GM12878 (cell line): Measurements from ENCODE around the gene SIM2.
"Not testable (repeated sequence)": the region's sequence is repeated elsewhere in the genome, so short reads cannot be mapped to it uniquely, and the experiment has no call there.

ENCODE experiments used
- NRF1 ChIP-seq: conservative IDR thresholded peaks from 2 replicates; pipeline ENCODE4 v1.6.1; 2011; ENCODE audit warnings: mild to moderate bottlenecking, low read depth, low read length, improper control_type of control experiment
- POLR2AphosphoS2 ChIP-seq: IDR thresholded peaks from 2 replicates; pipeline ENCODE4 v1.6.1; 2011; ENCODE audit warnings: low read depth, mild to moderate bottlenecking, low read length, improper control_type of control experiment, moderate library complexity
- TF ChIP-seq, protein P1 (sequence below): IDR thresholded peaks from 2 replicates; pipeline ENCODE4 v1.6.1; 2012; ENCODE audit warnings: mild to moderate bottlenecking, low read depth, low read length

DNA sequence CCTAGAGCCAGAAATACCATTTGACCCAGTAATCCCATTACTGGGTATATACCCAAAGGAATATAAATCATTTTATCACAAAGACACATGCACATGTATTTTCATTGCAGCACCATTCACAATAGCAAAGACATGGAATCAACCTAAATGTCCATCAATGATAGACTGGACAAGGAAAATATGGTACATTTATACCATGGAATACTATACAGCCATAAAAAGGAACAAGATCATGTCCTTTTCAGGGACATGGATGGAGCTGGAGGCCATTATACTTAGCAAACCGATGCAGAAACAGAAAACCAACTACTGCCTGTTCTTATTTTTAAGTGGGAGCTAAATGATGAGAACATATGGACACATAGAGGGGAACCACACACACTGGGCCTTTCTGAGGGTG lies 41.6 kb upstream of the SIM2 start:
- not testable (repeated sequence) for TF ChIP-seq POLR2AphosphoS2, NRF1
- TF ChIP-seq, protein P1, sequence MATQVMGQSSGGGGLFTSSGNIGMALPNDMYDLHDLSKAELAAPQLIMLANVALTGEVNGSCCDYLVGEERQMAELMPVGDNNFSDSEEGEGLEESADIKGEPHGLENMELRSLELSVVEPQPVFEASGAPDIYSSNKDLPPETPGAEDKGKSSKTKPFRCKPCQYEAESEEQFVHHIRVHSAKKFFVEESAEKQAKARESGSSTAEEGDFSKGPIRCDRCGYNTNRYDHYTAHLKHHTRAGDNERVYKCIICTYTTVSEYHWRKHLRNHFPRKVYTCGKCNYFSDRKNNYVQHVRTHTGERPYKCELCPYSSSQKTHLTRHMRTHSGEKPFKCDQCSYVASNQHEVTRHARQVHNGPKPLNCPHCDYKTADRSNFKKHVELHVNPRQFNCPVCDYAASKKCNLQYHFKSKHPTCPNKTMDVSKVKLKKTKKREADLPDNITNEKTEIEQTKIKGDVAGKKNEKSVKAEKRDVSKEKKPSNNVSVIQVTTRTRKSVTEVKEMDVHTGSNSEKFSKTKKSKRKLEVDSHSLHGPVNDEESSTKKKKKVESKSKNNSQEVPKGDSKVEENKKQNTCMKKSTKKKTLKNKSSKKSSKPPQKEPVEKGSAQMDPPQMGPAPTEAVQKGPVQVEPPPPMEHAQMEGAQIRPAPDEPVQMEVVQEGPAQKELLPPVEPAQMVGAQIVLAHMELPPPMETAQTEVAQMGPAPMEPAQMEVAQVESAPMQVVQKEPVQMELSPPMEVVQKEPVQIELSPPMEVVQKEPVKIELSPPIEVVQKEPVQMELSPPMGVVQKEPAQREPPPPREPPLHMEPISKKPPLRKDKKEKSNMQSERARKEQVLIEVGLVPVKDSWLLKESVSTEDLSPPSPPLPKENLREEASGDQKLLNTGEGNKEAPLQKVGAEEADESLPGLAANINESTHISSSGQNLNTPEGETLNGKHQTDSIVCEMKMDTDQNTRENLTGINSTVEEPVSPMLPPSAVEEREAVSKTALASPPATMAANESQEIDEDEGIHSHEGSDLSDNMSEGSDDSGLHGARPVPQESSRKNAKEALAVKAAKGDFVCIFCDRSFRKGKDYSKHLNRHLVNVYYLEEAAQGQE, result not testable (repeated sequence)
